Right atrium auricular region (tissue), 2 donors: ENCODE measurements around the gene RAET1G. TPM values are rescaled to one million over a fixed set of nuclear protein-coding genes. Genes with fewer than 3 reads are reported as not detected.
"Not testable (repeated sequence)": the region's sequence is repeated elsewhere in the genome, so short reads cannot be mapped to it uniquely, and the experiment has no call there.

Experiments
- DNase-seq: peaks from one replicate; pipeline ENCODE4 v3.0.0-alpha.2; 2019; ENCODE audit warnings: low spot score
- H3K27ac ChIP-seq, 2 donors: fragments of 200-600 bp; sonication (generic); 1 replicate in 1 of 2; 2 replicates in 1 of 2; pipeline ENCODE4 v1.5.1; 2016 to 2019
- H3K27me3 ChIP-seq, 2 donors: fragments of 200-600 bp; sonication (generic); one replicate each; pipeline versions ENCODE4 v1.5.1 to v1.6.0; 2017 to 2019
- H3K36me3 ChIP-seq: fragments of 200-600 bp; sonication (generic); one replicate; pipeline ENCODE4 v1.5.1; 2016
- H3K4me1 ChIP-seq, 2 donors: fragments of 200-600 bp; sonication (generic); one replicate each; pipeline versions ENCODE4 v1.5.1 to v1.6.0; 2017 to 2019
- H3K4me3 ChIP-seq, 2 donors: fragments of 200-600 bp; sonication (generic); 1 replicate in 1 of 2; 2 replicates in 1 of 2; pipeline ENCODE4 v1.5.1; 2017 to 2019; ENCODE audit warnings: mild to moderate bottlenecking in 1 of 2, moderate library complexity in 1 of 2
- H3K9me3 ChIP-seq, 2 donors: fragments of 200-600 bp; sonication (generic); one replicate each; pipeline ENCODE4 v1.5.1; 2019
- total RNA-seq, 2 donors: library from RNA; depleted of rRNA; stranded (reverse); fragments of >200 nt; gene quantifications; one replicate each; pipeline ENCODE4 v1.1.0, GENCODE V29; 2016
- TF ChIP-seq, protein P1 (sequence below), 2 donors: fragments of 200-600 bp; sonication (generic); IDR thresholded peaks; one replicate each; pipeline ENCODE4 v1.5.1; 2019; ENCODE audit warnings: antibody characterized with exemption in 2 of 2

RAET1G gene
- total RNA-seq, 2 donors from 2014 or later = 1.5 to 1.6 TPM

GRCh38 chr6:149934249-149935156, 11.6 kb upstream of the RAET1G start:
- Histone ChIP-seq H3K27ac (no peak overlapping the region), H3K4me1 (peaks cover 0 to 13% of the 10 kb centered on the region in 2 donors), H3K36me3 (no peaks in the 10 kb centered on the region), H3K9me3 (no peaks in the 10 kb centered on the region), H3K4me3 (no peak overlapping the region), H3K27me3 (peaks cover 25 to 35% of the 10 kb centered on the region in 2 donors)
- peak; percentile 79 for DNase-seq
- TF ChIP-seq, protein P1, sequence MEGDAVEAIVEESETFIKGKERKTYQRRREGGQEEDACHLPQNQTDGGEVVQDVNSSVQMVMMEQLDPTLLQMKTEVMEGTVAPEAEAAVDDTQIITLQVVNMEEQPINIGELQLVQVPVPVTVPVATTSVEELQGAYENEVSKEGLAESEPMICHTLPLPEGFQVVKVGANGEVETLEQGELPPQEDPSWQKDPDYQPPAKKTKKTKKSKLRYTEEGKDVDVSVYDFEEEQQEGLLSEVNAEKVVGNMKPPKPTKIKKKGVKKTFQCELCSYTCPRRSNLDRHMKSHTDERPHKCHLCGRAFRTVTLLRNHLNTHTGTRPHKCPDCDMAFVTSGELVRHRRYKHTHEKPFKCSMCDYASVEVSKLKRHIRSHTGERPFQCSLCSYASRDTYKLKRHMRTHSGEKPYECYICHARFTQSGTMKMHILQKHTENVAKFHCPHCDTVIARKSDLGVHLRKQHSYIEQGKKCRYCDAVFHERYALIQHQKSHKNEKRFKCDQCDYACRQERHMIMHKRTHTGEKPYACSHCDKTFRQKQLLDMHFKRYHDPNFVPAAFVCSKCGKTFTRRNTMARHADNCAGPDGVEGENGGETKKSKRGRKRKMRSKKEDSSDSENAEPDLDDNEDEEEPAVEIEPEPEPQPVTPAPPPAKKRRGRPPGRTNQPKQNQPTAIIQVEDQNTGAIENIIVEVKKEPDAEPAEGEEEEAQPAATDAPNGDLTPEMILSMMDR (IDR thresholded peaks at IDR 0.05) = peak; percentile 65 to 86

DNA sequence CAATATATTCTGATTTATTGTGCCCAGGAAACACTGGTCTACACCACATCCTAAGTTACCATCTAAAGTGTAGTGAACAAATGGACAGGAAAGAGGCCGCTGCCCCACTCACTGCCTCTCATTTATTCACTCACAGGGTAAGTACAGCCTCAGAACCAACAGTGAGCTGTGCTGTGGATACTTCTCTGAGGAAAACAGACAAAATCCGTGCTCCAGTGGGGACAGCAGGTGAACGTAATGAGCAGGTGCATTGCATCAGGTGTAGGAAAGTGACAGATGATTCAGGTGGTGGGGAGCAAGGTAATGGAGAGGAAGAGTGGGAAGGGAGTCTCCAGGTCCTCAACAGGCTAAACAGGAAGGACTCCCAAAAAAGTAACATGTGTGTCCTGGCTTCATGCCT, 10.5 kb upstream of the RAET1G start:
- peaks cover 15 to 27% of the 10 kb centered on the region in 2 donors for H3K27me3 ChIP-seq
- TF ChIP-seq, protein P1 (IDR thresholded peaks at IDR 0.05) = no peak
- DNase-seq = peak; percentile 50
- peaks cover 0 to 4% of the 10 kb centered on the region in 2 donors for H3K4me1 ChIP-seq
- no peaks in the 10 kb centered on the region for H3K36me3 ChIP-seq
- no peak overlapping the region for H3K4me3 ChIP-seq
- H3K27ac ChIP-seq = no peak overlapping the region
- H3K9me3 ChIP-seq = no peaks in the 10 kb centered on the region

- H3K9me3 ChIP-seq = no peaks in the 10 kb centered on the region
- no peaks in the 10 kb centered on the region for H3K36me3 ChIP-seq
- no peak overlapping the region for H3K4me3 ChIP-seq
- no peak overlapping the region for H3K27ac ChIP-seq
- peaks cover 11 to 23% of the 10 kb centered on the region in 2 donors for H3K27me3 ChIP-seq
- H3K4me1 ChIP-seq = no peaks in the 10 kb centered on the region
- DNase-seq = peak; percentile 47
- TF ChIP-seq, protein P1 (IDR thresholded peaks at IDR 0.05) = no peak
These were observed 10.1 kb upstream of the RAET1G start for GRCh38 chr6:149933036-149933435.

DNA sequence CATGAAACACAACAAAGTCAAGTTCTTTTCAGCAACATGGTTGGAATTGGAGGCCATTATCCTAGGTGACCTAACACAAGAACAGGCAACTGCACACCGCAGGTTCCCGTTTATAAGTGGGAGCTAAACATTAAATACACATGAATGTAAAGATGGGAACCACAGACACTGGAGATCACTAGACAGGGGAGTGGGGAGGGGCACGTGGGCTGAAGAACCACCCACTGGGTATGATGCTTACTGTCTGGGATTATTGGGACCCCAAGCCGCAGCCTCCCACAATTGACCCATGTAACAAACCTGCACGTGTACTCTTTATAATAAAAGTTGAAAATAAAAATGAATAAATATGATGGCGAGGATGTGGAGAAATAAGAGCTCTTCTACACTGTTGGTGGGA, 8.6 kb upstream of the RAET1G start:
- Histone ChIP-seq H3K4me3 (no peak overlapping the region), H3K36me3 (no peaks in the 10 kb centered on the region), H3K27me3 (peaks cover 3 to 12% of the 10 kb centered on the region in 2 donors), H3K27ac (no peak overlapping the region), H3K9me3 (no peaks in the 10 kb centered on the region), H3K4me1 (no peaks in the 10 kb centered on the region)
- TF ChIP-seq, protein P1 (IDR thresholded peaks at IDR 0.05) = no peak
- DNase-seq = no peak

GRCh38 chr6:149929422-149929821, 6.5 kb upstream of the RAET1G start:
- TF ChIP-seq, protein P1 (IDR thresholded peaks at IDR 0.05) = peak in 1 of 2 donors; percentile 23
- peaks cover 0 to 13% of the 10 kb centered on the region in 2 donors for H3K4me1 ChIP-seq
- no peaks in the 10 kb centered on the region for H3K9me3 ChIP-seq
- H3K36me3 ChIP-seq = no peaks in the 10 kb centered on the region
- no peak overlapping the region for H3K4me3 ChIP-seq
- no peak overlapping the region for H3K27ac ChIP-seq
- no peak for DNase-seq
- H3K27me3 ChIP-seq = peaks cover 0 to 10% of the 10 kb centered on the region in 2 donors

DNA sequence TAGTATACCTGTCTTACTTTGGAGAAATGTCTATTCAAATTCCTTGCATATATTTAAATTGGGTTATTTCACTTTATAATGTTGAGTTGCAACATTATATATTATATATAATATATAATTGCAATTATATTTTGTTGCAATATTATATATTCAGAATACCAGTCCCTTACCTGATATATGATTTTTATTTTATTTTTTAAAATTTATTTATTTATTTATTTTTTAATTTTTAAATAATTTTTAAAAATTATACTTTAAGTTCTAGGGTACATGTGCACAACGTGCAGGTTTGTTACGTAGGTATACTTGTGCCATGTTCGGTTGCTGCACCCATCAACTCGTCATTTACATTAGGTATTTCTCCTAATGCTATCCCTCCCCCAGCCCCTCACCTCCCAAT, 4.1 kb upstream of the RAET1G start:
- not testable (repeated sequence) for H3K27me3 ChIP-seq, H3K27ac ChIP-seq, H3K36me3 ChIP-seq, H3K9me3 ChIP-seq, H3K4me3 ChIP-seq
- peak; percentile 32 for DNase-seq
- peaks cover 0 to 29% of the 10 kb centered on the region in 2 donors for H3K4me1 ChIP-seq
